Skin epidermis (tissue), 12 donors: Measurements from ENCODE around the gene MYOZ2.
"Not testable (repeated sequence)": the region's sequence is repeated elsewhere in the genome, so short reads cannot be mapped to it uniquely, and the experiment has no call there.

ENCODE experiments used
- H3K27ac ChIP-seq, 21 experiments: fragments of 200-600 bp; sonication (generic) in 11 of 21; one replicate each; pipeline ENCODE4 v1.5.0; 2020; ENCODE audit warnings: mild to moderate bottlenecking in 3 of 21, inconsistent platforms in 2 of 21, moderate library complexity in 2 of 21
- H3K4me3 ChIP-seq, 7 experiments: fragments of 200-600 bp; sonication (generic) in 2 of 7; one replicate each; pipeline ENCODE4 v1.5.0; 2020; ENCODE audit warnings: inconsistent platforms in 2 of 7, mild to moderate bottlenecking in 2 of 7, moderate library complexity in 1 of 7

Gene MYOZ2

DNA sequence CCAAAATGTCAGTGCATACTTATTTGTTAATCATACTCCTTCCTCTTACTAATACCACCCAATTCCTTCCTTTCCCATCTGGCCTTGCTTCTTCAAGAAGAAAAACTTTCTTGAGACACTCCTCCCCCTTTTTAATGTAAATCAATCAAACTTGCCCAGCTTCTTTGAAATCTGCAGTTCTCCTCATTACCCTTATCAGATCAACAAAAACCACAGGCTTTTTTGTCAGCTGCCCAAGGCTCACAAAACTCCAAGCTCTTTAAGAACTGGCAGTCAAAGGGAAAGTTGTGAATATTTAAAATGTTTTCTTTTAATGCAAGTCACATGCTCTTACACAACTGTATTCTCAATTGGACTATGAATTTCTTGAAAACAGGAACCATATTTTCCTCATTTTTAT, 11.3 kb upstream of the MYOZ2 start:
- no peak overlapping the region for H3K4me3 ChIP-seq
- H3K27ac ChIP-seq, result peak overlapping the region in 2 of 21 experiments; percentile 31 to 57

DNA sequence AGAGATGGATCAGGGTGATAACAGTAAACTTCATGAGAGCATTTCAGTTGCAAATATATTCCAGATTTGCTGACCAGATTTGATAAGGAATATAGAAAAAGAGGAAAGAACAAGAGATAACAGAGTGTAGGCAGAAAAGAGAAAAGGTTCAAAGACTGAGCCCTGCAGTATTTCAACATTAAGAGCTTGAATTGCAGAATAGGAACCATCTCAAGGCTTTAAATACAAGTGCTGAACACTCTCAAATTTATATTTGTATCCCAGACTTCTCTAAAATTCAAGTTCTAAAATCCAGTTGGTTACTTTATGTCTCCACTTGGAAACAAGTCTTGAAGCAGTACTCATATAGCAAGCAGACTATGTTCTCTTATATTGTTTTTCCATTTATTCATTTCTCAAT, 9.7 kb upstream of the MYOZ2 start:
- Histone ChIP-seq H3K4me3 (no peak overlapping the region), H3K27ac (no peak overlapping the region)

DNA sequence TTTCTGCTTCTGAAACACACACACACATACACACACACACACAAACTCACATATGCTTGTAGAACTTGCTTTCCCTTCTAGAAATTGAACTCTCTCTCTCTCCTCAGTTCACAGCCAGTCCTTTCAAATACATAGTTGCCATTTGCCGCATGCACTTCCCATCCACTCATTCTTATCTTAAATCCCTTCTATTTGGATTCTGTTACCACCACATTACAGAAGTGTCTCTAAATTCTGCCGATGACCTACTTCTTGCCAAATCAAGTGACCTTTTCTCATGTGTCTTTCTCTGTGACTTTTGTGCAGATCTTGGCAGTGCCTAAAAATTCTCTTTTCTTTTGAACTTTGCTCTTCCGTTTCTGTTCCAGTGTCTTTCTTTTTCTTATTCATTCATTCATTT, 7.5 kb upstream of the MYOZ2 start:
- H3K4me3 ChIP-seq, result no peak overlapping the region
- no peak overlapping the region for H3K27ac ChIP-seq

DNA sequence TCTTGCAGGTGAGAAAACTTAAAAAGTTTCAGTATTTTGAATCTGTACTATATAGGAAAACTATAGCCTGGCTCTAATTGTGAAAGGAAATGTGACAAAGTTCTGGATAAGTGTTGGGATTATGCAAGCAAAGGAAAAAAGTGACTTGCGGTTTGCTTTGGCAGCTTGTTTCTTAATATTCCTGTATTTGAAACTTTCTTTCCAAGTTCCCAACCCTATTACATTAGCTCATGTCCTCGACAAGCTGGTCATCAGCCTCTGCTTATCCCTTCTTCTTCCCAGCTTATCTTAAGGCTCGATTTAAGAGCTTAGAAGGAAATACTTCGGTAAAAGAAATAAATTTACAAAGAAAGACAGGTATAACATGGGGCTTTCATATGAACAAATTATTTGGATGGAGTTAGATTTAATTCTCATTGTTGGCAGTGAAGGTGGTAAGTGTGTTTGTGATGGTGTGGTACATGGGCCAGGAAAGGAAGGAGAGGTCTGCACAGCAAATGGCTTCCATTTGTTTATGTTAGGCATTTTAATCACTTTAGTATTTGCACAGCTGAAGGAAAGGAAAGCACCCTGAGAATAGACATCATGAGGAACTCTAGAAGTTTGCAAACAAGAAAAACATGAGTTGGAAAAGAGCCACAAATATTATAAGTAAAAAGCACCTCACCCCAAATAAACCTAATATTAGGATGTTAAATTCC, 5.1 kb upstream of the MYOZ2 start:
- no peak overlapping the region for H3K4me3 ChIP-seq
- peak overlapping the region in 4 of 21 experiments; percentile 6 to 59 (median 34) for H3K27ac ChIP-seq

DNA sequence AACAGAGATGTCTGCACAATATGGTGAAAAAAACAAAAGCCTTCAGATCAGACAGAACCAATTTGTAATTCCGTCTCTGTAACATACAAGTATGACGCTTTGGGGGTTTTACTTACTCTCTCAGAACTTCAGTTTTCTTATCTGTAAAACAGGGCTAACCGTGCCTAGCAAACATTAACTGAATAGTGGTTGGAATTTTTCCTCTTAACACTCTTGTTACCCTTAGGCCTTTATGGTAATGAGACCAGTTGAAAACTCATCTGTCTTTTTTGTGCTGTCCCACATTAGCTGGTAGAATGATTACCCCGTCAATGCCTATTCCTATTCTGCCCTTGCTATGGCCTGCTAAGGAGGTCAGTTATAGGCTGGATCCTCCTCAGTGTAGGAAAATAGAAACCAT, 4.5 kb upstream of the MYOZ2 start:
- no peak overlapping the region for H3K4me3 ChIP-seq
- peak overlapping the region in 10 of 21 experiments; percentile 6 to 75 (median 60) for H3K27ac ChIP-seq

DNA sequence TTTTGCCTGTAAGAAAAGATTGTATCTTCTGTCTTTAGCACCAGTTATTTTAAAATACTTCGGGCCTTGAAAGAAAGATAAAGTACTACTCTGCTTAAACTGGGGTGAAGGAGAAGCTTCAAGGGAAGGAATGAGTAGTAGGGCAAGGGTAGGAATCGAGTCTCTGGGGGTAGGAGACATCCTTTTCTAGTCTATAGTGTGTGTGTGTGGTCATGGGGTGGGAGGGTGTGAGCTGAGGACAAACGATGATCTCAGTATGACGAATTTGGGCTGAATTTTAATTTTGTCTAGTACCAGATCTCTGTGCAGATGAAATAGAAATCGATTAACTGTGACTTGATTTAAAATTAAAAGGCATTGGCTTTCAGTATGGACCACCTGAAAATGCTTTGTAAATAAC, 3.3 kb upstream of the MYOZ2 start:
- H3K27ac ChIP-seq, result peak overlapping the region in 10 of 21 experiments; percentile 6 to 75 (median 62)
- no peak overlapping the region for H3K4me3 ChIP-seq

DNA sequence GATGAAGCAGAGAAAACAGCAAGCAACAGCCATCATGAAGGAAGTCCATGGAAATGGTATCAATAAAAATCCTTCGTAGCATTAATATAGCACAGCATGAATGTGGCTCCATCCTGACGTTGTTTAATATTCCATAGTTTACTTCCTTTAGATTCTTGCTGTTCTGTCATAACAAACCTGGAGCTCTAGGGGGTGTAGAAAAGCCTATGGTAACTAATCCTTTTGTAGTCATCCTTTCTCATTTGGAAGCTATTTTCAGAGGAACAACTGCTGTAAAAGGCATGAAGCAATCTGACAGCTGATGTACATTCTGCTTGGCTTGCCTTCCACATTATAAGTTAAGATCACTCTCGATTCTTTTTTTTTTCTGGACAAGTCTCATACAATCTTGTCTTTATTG, 914 bp downstream of the MYOZ2 start:
- H3K27ac ChIP-seq, result no peak overlapping the region

DNA sequence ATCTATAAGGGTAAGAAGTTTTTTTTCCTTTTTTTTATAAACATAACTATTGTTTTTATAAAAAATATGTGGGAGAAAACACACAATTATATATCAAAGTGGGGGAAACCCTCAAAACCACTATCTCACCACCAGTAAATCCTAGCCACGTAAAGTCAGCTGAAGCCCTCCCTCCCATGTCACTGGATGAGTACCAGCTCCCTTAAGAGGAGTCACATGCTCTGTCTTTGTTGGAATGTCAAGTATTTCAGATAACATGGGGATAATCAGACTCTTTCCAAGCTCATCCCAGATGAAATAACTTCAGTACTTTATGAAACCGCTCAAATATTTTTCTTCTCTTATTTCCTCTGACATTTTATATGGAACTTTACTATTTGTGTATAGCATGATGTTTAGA, 2.4 kb downstream of the MYOZ2 start:
- Histone ChIP-seq H3K27ac (no peak overlapping the region), H3K4me3 (no peak overlapping the region)

More for the DNA sequence above, 914 bp downstream of the MYOZ2 start:
- no peak overlapping the region for H3K4me3 ChIP-seq

DNA sequence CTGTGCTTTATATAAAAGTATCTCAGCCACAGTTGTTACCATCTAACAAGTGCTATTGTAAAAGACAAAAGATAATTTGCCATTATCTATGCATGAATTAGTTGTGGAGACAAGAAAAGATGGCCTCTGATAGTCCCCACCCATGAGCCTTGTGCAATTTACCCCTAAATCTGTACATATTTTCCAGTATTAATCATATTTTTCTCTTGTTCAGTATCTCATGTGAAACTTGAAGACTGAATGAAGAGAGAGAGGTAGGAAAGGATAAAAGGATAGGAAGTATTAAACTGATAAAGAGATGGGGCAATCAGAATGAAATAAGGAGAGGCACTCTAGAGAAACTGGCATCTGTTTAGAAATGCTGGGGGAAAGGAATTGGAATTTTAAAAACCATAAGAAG, 3.7 kb downstream of the MYOZ2 start:
- H3K4me3 ChIP-seq, result no peak overlapping the region
- H3K27ac ChIP-seq, result peak overlapping the region in 2 of 21 experiments; percentile 34 to 47

DNA sequence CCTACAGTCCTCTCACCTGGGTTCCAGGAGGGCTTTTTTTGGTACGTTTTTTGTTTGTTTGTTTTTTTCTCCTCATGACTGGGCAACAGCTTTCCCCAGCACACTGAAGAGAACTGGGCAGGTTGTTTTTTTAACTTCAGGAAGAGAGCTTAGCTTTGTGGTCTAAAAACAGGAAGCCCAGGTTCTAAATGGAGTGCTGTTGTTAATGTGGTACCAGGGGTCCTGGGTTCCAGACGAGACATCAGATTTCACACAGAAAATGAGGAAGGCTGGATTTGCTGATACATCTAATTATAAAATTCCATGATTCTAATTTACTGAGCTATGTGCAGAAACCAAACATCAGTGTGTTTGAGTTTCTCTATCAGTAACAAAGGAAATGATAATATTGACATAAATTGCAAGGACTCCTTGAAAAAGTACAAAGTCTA, 4.2 kb downstream of the MYOZ2 start:
- peak overlapping the region in 3 of 21 experiments; percentile 27 to 47 (median 34) for H3K27ac ChIP-seq
- H3K4me3 ChIP-seq, result no peak overlapping the region

DNA sequence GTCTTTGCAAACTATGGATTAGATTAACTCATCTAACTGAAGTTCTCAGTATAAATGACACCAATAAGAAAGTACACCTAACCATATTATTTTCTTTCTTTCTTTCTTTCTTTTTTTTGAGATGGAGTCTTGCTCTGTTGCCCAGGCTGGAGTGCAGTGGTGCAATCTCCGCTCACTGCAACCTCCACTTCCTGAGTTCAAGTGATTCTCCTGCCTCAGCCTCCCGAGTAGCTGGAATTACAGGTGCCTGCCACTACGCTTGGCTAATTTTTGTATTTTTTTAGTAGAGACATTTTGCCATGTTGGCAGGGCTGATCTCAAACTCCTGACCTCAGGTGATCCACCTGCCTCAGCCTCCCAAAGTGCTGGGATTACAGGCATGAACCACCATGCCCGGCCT, 5.7 kb downstream of the MYOZ2 start:
- H3K27ac ChIP-seq, H3K4me3 ChIP-seq: not testable (repeated sequence)

DNA sequence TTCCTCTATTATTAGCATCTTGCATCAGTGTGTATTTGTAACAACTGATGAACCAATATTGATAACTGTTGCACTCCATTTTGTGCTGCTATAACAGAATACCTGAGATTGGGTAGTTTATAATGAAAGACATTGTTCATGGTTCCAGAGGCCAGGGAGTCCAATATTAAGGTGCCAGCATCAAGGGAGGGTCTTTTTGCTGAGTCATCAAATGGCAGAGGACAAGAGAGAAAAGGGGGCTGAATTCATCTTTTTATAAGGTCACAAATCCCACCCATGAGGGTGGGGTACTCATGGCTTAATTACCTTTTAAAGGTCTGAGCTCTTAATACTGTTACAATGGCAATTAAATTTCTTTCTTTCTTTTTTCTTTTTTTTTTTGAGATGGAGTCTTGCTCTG, 7.2 kb downstream of the MYOZ2 start:
- Histone ChIP-seq H3K4me3 (no peak overlapping the region), H3K27ac (no peak overlapping the region)

DNA sequence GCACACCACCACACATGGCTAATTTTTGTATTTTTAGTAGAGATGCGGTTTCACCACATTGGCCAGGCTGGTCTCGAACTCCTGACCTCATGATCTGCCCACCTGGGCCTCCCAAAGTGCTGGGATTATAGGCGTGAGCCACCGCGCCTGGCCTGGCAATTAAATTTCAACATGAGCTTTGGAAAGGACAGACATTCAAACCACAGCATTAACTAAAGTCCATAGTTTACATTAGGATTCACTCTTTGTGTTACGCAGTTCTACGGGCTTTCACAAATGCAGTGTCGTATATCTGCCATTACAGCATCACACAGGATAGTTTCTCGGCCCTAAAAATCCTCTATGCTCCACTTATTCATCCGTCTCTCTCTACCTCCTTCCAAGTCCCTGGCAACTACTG, 7.7 kb downstream of the MYOZ2 start:
- not testable (repeated sequence) for H3K4me3 ChIP-seq, H3K27ac ChIP-seq

DNA sequence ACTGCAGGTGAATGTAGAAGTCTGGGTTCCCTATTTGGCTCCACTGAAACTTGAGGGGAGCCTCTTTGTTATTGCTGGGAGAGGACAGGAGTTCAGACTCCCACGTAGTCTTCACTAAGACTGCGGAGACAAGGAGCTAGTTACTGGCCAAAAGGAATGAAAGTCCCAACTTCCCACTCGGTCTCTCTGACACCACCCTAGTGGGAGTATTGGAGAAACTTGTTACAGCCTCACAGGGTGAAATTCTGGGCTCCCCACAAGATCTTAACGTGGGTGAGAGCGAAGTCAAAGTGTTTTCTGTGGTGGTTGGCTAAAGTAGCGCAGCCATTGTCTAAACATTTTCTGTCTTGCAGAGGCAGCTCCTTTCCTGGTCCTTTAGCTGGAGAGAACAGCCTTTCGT, 13.5 kb downstream of the MYOZ2 start:
- Histone ChIP-seq H3K4me3 (no peak overlapping the region), H3K27ac (no peak overlapping the region)

DNA sequence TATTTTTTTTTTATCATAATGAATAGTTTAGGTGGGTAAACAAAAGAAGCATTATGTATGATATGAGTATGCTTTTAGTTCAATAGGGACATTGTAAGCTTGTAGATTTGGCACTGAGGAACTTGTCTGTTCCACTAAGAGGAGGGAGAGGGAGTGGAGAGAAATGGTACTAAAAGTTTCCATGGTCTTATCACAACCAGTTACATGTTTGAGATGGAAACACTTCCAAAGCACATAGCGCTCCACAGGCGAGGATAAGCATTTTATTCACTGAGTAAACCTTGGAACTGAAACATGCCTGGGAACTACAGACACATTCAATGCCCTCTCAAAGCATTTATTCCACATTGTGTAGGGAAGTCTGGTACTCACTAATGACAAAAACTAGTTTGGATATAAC, 15.5 kb downstream of the MYOZ2 start:
- H3K4me3 ChIP-seq, result no peak overlapping the region
- H3K27ac ChIP-seq, result no peak overlapping the region

DNA sequence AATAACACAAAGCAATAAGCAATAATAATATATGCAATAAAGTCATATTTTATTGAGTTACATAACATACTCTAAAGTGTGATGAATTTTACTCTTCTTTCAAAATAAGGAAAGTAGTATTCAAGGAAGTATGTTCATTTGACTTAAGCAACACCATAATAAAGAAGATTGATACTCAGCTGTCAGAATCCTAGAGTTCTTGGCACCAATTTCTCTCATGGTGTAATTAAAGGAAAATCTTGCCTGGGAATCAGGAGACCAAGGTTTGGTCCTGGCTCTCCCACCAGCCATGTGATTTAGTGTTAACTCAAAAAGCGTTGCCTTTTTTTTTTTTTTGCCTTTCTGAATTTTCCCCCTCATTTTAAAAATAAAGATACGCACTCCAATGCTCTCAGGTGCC, 17.1 kb downstream of the MYOZ2 start:
- Histone ChIP-seq H3K27ac (no peak overlapping the region), H3K4me3 (no peak overlapping the region)

DNA sequence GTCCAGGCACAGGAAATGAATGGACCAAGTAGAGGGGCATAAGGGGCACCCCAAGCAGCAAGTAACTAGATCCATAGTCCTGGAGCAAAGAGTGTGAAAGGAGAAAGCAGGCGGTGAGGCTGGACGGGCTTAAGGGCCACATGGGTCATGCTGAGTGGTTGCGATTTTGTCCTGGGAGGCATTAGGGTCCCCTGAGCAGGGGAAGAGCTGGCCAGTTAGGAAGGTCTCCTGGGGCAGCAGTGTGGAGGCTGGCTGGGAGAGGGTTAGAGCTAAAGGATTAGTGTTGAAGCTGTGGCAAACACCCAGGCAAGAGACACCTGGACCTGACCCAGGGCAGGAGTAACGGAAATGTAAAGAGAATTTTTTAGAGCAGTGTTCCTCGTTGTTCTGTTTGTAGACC, 26.5 kb downstream of the MYOZ2 start:
- no peak overlapping the region for H3K4me3 ChIP-seq
- no peak overlapping the region for H3K27ac ChIP-seq

DNA sequence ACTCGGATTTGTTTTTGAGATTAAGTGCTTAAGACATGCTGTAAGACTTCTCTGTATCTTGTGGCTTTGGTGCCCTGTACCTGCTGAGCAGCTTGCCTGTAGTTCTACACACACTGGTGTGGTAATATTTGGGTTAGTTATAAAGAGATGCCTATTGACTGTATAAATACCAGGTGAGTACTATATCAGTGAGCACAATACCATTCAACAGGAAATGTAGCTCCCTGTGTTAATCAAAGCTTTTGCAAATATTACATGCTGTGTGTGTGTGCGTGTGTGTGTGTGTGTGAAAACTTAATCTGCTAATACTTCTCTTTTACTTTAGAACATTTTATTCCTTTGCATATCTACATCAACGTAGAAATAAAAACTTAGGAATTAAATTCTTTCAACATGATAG, 30.1 kb downstream of the MYOZ2 start:
- H3K27ac ChIP-seq, result no peak overlapping the region
- no peak overlapping the region for H3K4me3 ChIP-seq

DNA sequence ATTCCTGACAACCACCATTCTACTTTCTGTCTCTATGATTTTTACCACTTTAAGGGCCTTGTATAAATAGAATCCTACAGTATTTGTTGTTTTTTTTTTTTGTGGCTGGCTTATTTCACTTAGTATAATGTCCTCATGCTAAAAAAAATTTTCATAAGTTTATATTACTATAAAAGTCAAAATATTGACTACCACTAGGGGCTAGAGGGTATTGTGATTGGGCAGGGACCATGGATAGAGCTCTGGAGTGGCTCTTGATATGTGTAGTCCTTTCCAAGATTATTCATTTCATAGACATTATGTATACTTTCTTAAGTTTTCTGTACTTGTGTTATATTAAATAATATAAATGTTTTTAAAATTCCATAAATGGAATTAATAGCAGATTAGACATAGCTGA, 34.6 kb downstream of the MYOZ2 start:
- no peak overlapping the region for H3K27ac ChIP-seq
- H3K4me3 ChIP-seq, result no peak overlapping the region

DNA sequence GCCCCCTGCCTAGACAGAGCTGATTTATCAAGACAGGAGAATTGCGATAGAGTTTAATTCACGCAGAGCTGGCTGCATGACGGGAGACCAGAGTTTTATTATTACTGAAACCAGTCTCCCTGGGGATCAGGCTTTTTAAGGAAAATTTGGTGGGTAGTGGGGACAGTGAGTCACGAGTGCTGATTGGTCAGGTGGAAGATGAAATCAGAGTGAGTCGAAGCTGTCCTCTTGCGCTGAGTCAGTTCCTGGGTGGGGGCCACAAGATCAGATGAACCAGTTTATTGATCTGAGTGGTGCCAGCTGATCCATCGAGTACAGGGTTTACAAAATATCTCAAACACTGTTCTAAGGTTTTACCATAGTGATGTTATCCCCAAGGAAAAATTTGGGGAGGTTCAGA, 36.6 kb downstream of the MYOZ2 start:
- Histone ChIP-seq H3K4me3 (no peak overlapping the region), H3K27ac (no peak overlapping the region)

DNA sequence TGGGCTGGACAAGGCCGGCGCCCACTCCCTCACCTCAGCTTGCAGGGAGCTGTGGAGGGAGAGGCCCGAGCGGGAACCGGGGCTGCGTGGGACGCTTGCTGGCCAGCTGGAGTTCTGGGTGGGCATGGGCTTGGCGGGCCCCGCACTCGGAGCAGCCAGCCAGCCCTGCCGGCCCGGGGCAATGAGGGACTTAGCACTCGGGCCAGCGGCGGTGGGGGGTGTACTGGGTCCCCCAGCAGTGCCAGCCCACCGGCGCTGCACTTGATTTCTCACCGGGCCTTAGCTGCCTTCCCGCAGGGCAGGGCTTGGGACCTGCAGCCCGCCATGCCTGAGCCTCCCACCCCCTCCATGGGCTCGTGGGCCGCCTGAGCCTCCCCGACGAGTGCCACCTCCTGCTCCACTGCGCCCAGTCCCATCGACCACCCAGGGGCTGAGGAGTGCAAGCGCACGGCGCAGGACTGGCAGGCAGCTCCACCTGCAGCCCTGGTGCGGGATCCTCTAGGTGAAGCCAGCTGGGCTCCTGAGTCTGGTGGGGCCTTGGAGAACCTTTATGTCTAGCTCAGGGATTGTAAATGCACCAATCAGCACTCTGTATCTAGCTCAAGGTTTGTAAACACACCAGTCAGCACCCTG, 38.2 kb downstream of the MYOZ2 start:
- not testable (repeated sequence) for H3K27ac ChIP-seq, H3K4me3 ChIP-seq

DNA sequence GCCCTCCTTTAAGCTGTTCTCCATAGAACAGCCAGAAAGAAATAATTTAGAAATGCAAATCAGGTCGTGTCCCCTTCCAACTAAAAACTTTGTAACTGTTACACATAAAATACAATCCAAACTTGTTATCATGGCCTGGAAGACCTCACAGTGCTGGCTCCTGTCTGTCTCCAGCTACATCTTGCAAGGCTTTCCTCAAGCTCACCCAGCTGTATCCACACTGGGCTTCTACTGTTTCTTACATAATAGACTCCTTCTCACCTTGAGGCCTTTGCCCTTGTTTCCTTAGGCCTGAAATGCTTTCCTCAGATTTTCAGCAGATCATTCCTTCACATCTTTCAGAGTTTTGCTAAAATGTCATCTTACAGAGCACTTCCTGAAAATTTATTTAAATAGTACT, 43.4 kb downstream of the MYOZ2 start:
- no peak overlapping the region for H3K27ac ChIP-seq
- H3K4me3 ChIP-seq, result no peak overlapping the region
